Inflammatory macrophage treated with lipopolysaccharide for 1 hour (primary cell): ENCODE results near the gene SYNGR2.
"Not testable (repeated sequence)": the region's sequence is repeated elsewhere in the genome, so short reads cannot be mapped to it uniquely, and the experiment has no call there.

ENCODE experiments used
- DNase-seq, 2 donors: peaks; one replicate each; pipeline ENCODE4 v3.0.0-alpha.2; 2020 to 2022

SYNGR2 gene

GRCh38 chr17:78130090-78130436 lies 38.3 kb upstream of the SYNGR2 start:
- no peak for DNase-seq

GRCh38 chr17:78130437-78131101 lies 37.8 kb upstream of the SYNGR2 start, which contains the start of gene TMC8:
Gene TMC8 (plus strand): TSS chr17:78130771. CDS start chr17:78131589, 818 bp downstream.
- DNase-seq, result peak in 1 of 2 donors; percentile 24

DNA sequence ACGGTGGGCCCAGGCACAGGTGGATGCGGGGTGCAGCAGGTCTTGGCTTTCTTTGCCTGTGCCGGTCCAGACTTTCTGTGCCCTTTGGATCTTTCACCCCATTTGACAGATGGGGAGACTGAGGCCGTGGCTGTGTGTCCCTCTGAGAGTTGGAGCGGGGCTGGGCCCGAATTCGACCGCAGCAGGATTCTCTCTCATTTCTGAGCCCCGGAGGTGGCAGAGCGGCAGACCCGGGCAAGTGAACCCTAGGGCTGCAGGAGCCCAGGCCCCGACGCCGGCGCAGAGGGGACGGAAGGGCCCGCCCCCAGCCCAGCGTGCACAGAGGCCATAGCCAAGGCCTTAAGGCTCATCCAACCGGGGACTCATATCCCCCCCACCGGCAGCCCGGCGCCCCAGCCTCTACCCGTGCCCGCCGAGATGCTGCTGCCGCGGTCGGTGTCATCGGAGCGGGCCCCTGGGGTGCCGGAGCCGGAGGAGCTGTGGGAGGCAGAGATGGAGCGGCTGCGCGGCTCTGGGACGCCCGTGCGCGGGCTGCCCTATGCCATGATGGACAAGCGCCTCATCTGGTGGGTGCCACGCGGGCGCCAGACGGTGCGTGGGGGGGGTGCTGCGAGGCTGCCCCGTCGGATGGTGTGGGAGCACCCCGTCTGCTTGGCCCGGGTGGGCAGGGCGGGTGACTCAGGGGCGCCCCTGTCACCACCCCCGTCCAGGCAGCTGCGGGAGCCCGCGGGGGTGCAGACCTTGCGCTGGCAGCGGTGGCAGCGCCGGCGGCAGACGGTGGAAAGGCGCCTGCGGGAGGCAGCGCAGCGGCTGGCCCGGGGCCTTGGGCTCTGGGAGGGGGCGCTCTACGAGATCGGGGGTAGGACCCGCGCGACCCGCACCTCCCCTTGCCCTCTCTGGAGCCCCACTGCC lies 37.0 kb upstream of the SYNGR2 start:
- peak in 1 of 2 donors; percentile 23 for DNase-seq

DNA sequence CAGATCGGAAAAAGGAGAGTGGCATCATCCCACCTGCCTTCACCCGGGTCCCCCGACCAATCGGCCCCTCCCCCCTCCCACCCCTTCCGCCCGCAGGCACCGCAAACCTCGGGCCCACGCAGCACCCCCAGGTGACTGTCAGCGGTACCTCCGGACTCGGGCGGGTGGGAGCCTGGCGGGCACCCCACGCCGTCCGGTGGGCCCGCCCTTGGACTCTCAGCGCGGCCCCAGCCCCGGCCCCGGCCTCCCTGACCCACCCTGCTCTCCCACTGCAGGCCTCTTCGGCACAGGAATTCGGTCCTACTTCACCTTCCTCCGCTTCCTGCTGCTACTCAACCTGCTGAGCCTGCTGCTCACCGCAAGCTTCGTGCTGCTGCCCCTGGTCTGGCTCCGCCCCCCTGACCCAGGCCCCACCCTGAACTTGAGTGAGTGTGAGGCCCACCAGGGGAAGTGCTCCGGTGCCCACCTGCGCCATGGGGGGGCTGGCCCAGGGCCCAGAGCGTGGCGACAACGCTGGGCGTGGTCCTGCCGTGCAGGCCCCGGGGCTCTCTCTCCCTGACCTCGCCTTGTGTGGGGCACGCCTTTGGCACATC lies 36.2 kb upstream of the SYNGR2 start:
- DNase-seq, result no peak

- no peak for DNase-seq
Observed at GRCh38 chr17:78132767-78133178, 35.6 kb upstream of the SYNGR2 start.

- DNase-seq, result no peak
Observed at GRCh38 chr17:78133179-78133951, 35.0 kb upstream of the SYNGR2 start.

DNA sequence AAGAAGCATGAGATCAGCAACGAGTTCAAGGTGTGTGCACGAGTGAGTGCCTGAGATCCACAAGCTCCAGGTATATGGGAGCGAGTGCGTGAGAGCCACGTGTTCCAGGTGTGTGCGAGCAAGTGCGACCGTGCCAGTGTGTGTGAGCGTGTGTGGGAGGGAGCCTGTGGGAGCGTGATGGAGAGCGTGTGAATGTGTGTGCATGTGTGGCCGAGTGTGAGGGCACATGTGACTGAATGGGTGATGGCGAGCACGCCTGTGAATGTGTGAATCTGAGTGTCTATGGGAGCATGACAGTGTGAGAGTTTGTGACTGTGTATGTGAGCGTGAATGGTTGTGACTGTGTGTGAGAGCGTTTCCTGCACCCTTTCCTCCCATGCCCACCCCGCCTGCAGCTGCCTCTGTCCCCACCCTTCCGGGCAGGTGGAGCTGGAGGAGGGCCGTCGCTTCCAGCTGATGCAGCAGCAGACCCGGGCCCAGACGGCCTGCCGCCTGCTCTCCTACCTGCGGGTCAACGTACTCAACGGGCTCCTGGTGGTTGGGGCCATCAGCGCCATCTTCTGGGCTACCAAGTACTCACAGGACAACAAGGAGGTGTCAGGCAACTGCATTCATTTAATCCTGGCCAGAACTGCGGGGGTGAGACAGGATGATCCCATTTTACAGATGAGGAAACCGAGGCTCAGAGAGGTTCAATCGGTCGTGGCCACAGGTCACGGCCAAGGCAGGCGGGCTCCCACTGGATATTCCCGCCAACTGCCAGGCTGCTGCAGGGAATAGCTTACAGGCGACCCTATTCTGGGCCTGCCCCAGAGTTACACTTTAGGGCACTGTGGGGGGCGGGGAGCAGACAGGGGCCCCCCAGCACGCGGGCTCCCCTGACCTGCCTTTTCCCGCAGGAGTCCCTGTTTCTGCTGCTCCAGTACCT lies 34.1 kb upstream of the SYNGR2 start:
- peak; percentile 21 to 47 for DNase-seq

DNA sequence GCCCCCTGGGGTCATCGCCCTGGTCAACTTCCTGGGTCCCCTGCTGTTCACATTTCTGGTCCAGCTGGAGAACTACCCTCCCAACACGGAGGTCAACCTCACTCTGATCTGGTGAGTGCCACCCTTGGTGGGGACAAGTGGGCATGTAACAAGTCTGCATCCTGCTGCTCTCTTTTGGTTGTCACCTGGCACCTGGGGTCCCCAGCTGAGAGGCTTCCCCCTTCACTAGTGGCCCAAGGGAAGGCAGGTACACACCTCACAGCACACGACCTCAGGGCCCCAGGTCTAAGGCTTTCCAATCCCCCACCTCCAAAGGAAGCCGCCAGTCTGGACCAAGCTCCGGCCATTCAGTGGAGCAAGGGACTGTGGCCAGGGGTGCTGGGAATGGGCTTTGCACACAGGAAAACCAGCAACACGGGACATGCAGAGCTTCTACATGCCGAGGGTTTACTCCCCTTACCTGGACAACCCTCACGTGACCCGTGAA lies 33.4 kb upstream of the SYNGR2 start:
- no peak for DNase-seq

- DNase-seq, result no peak
Observed at GRCh38 chr17:78135858-78136500, 32.4 kb upstream of the SYNGR2 start.

DNA sequence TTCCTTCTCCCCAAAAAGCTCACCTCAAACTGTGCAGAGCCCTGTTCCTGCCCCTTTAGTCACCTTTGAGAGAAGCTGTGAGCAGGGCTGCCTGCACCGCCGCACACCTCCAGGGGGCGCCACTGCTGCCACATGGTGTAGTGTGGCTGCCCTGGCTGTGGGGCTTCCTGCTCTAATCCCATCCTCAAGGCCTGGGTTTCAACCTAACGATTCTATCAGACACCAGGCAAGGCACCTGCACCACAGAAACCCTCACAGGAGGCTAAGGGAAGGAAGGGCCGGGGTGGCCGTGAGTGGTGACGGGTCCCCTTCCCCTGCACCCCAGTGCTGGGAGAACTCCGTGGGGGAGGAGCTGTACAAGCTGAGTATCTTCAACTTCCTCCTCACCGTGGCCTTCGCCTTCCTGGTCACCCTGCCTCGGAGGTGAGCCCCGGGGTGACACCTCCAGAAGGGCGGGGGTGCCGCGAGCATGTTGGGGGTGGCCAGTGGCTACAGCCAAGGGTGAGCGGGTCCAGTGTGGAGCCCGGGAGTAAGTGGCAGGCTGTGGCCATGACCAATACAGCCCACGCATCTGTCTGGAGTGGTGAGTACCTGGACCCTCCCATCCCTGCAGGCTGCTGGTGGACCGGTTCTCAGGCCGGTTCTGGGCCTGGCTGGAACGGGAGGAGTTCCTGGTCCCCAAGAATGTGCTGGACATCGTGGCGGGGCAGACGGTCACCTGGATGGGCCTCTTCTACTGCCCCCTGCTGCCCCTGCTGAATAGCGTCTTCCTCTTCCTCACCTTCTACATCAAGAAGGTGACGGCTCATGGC lies 30.8 kb upstream of the SYNGR2 start:
- DNase-seq, result no peak

- DNase-seq, result peak in 1 of 2 donors; percentile 46
Observed at GRCh38 chr17:78138204-78139060, 29.9 kb upstream of the SYNGR2 start.

DNA sequence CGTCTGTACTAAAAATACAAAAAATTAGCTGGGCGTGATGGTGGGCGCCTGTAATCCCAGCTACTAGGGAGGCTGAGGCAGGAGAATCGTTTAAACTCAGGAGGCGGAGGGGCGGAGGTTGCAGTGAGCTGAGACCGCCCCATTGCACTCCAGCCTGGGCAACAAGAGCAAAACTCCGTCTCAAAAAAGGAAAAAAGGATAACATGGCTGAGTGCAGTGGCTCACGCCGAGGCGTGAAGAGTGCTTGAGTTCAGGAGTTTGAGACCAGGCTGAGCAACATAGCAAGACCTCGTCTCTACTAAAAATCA lies 28.6 kb upstream of the SYNGR2 start:
- not testable (repeated sequence) for DNase-seq

- peak; percentile 94 to 97 for DNase-seq
Observed at GRCh38 chr17:78140169-78141051, 28.0 kb upstream of the SYNGR2 start.

DNA sequence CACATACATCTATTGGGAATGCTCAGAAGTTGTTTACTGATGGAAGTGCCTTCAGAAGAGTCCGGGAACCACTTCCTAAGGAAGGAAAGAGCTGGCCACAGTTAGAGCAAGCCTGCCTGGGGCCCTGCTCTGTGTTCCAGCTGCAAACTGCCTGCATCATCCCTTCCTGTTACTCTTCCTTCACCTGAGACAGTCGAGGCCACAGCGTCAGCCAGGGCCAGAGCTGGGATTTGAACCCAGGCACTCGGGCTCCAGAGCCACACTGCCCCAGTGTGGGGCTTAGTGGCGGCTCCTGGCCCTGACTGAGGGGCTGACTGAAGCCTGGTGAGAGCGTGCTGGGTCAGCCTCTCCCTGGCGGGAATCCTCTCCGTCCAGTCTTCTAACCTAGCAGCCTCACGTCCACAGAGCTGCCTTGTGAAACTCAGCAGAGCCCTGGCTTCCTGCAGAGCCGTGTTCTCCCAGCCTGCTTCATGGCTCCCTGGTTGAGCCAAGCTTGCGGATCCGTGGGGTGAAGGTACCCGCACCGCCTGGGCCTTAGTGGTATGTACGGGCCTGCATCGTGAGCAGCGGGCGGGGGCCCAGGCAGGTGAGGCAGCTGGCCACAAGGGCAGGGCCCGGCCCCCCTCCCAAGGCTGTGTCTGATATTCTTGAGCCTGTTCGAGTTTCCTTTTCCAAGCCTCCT lies 26.8 kb upstream of the SYNGR2 start:
- no peak for DNase-seq

DNA sequence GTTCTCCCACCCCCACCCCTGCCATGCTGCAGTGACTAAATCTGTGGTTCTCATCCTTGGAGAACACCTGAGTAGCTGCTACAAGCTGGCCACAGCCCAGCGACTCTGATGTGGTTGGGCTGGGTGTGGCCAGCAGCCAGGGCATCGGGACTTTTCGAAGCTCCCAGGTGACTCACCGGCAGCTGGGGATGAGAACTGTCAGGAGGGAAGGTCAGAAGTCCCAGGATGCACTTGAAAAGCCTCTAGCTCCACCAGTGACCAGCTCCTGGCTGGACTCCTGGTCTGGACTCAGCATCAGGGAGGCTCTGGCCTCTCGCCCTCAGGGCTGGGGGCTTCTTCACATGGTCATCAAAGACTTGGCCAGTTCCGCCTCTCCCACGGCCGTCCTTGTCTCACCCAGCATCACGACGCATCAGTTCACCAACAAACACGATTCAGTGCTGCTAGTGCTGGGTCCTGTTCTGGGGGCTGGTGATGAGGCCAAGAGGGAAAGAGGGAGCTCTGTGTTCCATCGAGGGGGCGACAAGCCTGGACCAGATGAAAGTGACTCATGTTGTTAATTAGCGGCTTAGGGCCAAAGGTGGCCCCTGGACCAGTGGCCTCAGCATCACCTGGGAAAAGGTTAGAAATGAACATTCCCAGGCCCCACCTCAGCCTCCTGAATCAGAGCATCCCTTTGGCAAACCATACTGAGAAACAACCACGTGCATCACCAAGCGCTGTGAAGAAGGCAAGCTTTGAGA lies 26.1 kb upstream of the SYNGR2 start:
- peak in 1 of 2 donors; percentile 44 for DNase-seq

DNA sequence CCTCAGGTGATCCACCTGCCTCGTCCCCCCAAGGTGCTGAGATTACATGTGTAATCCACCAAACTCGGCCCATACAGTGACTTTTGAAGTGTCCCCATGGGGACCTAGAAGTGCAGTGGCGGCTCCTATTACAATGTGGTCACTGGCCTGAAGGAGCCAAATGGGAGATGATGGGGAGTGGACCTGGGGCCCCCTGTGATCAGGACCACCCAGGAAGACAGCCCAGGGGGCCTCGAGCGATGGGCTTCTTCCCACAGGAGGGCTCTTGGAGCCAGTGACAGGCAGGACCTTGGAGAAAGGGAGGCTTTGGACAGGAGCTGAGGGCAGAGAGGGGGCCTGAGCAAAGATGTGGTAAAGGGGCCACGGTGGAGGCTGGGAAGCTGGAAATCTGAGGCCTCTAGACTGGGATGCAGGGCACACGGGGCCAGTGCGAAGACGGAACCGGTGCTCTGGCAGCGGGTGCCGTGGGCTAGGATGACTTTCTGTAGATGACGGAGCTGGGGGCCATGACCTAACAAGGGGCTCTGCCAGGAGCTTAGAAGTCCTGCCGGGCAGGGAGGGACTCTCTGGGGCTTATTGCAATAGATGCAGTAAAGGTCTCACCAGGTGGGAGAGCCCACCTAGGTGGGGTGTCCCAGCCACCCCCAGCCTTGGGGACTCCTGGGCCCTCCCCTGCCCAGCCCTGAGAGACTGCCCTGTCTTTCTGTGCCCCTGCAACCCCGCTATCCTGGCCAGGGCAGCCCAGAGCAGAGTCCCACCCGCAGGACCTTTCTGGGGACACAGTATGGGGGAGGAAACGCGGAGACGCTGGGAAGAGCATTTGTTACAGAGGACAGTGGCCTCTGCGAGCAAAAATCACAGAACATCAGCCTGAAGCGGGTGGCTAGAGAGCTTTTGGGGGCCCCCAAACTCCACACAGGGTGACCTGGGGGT lies 24.9 kb upstream of the SYNGR2 start:
- DNase-seq, result no peak
